Nephron progenitor cell (in vitro differentiated cells): ENCODE measurements around the gene TGM6.

ENCODE experiments used
- DNase-seq: peaks from one replicate; pipeline ENCODE4 v3.0.0; 2021
- H3K27ac Mint-ChIP-seq: 2 replicates; pipeline ENCODE4 v1.8.0; 2021; ENCODE audit warnings: mild to moderate bottlenecking, moderate library complexity, mixed read lengths
- H3K27me3 Mint-ChIP-seq: 2 replicates; pipeline ENCODE4 v1.8.0; 2021; ENCODE audit warnings: mild to moderate bottlenecking, low read depth, mixed read lengths; ENCODE audit not compliant: poor library complexity
- H3K36me3 Mint-ChIP-seq: 2 replicates; pipeline ENCODE4 v1.8.0; 2021; ENCODE audit warnings: low read depth, mixed read lengths
- H3K4me1 Mint-ChIP-seq: 2 replicates; pipeline ENCODE4 v1.8.0; 2021; ENCODE audit warnings: mixed read lengths
- H3K4me3 Mint-ChIP-seq: 2 replicates; pipeline ENCODE4 v1.8.0; 2021; ENCODE audit warnings: mild to moderate bottlenecking, moderate library complexity, mixed read lengths
- H3K9me3 Mint-ChIP-seq: 2 replicates; pipeline ENCODE4 v1.8.0; 2021; ENCODE audit warnings: mild to moderate bottlenecking, moderate library complexity, mixed read lengths
- TF ChIP-seq, protein P1 (sequence below): fragments of 200-600 bp; sonication (generic); IDR thresholded peaks from 2 replicates; pipeline ENCODE4 v1.5.0; 2021; ENCODE audit warnings: antibody characterized with exemption

The TGM6 gene

DNA sequence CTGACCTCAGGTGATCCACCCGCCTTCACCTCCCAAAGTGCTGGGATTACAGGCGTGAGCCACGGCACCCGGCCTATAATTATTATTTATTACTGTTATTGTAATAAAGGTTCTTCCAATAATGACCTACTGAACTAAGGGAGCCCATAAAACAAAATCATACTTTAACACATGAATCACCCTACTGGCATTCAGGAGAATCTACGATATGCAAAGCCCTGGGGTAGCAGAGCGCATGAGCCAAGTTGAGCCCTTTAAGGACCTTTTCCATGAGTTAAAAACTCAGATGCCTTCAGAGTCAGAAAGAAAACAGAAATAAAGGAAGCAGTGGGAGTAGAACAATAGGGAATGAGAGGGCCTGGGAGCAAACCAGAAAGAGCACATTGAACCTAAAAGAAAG lies 48.4 kb downstream of the TGM6 start:
- Mint-ChIP-seq H3K36me3 (no peaks in the 10 kb centered on the region), H3K9me3 (no peaks in the 10 kb centered on the region), H3K27ac (no peak overlapping the region), H3K27me3 (peaks cover 25% of the 10 kb centered on the region), H3K4me3 (no peak overlapping the region), H3K4me1 (no peaks in the 10 kb centered on the region)
- DNase-seq, result no peak
- TF ChIP-seq, protein P1, sequence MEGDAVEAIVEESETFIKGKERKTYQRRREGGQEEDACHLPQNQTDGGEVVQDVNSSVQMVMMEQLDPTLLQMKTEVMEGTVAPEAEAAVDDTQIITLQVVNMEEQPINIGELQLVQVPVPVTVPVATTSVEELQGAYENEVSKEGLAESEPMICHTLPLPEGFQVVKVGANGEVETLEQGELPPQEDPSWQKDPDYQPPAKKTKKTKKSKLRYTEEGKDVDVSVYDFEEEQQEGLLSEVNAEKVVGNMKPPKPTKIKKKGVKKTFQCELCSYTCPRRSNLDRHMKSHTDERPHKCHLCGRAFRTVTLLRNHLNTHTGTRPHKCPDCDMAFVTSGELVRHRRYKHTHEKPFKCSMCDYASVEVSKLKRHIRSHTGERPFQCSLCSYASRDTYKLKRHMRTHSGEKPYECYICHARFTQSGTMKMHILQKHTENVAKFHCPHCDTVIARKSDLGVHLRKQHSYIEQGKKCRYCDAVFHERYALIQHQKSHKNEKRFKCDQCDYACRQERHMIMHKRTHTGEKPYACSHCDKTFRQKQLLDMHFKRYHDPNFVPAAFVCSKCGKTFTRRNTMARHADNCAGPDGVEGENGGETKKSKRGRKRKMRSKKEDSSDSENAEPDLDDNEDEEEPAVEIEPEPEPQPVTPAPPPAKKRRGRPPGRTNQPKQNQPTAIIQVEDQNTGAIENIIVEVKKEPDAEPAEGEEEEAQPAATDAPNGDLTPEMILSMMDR, result no peak

DNA sequence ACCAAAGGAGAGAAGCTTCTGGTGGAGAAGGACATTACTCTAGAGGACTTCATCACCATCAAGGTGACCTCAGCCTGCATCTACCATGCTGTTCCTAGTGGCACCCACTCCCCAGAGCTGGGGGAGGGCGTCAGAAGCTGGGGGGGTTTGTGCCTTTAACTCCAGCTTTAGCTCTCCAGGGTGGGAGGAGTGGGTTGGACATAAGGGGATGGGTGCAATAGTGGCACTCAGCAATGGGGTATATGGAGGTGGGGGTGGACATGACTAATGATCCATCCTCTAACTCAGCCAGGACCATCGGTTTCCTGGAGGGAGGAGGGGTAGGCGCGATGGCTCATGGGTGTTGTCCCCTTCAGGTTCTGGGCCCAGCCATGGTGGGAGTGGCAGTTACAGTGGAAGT lies 49.8 kb downstream of the TGM6 start:
- Mint-ChIP-seq H3K9me3 (no peaks in the 10 kb centered on the region), H3K27me3 (peaks cover 25% of the 10 kb centered on the region), H3K4me1 (no peaks in the 10 kb centered on the region), H3K27ac (no peak overlapping the region), H3K36me3 (no peaks in the 10 kb centered on the region), H3K4me3 (no peak overlapping the region)
- no peak for DNase-seq
- TF ChIP-seq, protein P1, result no peak

DNA sequence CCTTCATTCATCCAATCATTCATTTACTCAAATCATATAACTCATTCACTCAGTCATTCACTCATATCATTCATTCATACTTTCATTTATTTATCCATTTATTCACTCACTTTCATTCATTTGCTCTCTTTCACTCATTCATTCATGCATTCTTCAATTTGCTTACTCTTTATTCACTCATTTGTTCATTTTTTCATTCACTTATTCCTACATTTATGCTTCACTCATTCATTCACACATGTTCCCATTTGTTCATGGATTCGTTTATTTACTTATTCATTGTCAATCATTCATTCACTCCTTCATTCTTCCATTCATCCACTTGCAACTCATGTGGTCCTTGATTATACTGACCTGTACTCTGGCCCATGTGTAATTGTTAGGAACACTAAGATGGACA lies 50.5 kb downstream of the TGM6 start:
- peaks cover 25% of the 10 kb centered on the region for H3K27me3 Mint-ChIP-seq
- no peak overlapping the region for H3K27ac Mint-ChIP-seq
- no peak for DNase-seq
- no peaks in the 10 kb centered on the region for H3K4me1 Mint-ChIP-seq
- TF ChIP-seq, protein P1, result no peak
- H3K4me3 Mint-ChIP-seq, result no peak overlapping the region
- H3K36me3 Mint-ChIP-seq, result no peaks in the 10 kb centered on the region
- no peaks in the 10 kb centered on the region for H3K9me3 Mint-ChIP-seq

DNA sequence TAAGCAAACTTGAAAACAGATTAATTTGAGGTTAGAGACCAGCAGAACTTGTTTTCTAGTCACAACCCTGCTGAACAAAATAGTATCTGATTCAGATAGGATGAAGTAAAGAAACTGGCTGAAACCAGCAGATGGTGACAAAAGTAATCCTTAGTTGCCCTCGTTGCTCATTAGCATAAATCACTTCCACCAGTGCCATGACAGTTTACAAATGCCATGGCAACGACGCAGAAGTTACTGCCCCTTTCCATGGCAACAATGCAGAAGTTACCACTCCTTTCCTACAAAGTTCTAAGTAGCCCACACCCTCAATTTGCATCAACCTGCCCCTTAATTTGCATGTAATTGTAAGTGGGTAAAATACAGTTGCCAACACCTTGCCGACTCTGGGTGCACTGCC lies 66.1 kb downstream of the TGM6 start:
- Mint-ChIP-seq H3K36me3 (no peaks in the 10 kb centered on the region), H3K9me3 (no peaks in the 10 kb centered on the region)

DNA sequence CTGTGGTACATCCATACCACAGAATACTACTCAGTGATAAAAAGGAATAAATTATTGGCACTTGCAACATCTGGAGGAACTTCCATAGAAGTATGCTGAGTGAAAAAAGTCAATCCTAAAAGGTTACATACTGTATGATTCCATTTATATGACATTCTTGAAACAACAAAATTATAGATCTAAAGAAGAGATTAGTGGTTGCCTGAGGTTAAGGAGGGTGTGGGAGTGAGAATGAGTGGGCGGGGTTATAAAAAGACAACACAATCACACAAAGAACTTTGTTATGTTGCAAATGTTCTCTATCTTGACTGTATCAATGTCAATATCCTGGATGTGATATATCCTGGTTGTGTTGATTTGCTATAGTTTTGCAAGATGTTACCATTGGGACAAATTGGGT lies 68.7 kb downstream of the TGM6 start:
- Mint-ChIP-seq H3K9me3 (no peaks in the 10 kb centered on the region), H3K27me3 (peaks cover 8% of the 10 kb centered on the region), H3K4me1 (no peaks in the 10 kb centered on the region), H3K4me3 (no peak overlapping the region), H3K36me3 (no peaks in the 10 kb centered on the region), H3K27ac (no peak overlapping the region)
- TF ChIP-seq, protein P1, result no peak
- no peak for DNase-seq

More for the DNA sequence above, 66.1 kb downstream of the TGM6 start:
- peaks cover 8% of the 10 kb centered on the region for H3K27me3 Mint-ChIP-seq
- no peak for DNase-seq
- no peak overlapping the region for H3K27ac Mint-ChIP-seq
- no peaks in the 10 kb centered on the region for H3K4me1 Mint-ChIP-seq
- no peak overlapping the region for H3K4me3 Mint-ChIP-seq
- TF ChIP-seq, protein P1, result no peak

DNA sequence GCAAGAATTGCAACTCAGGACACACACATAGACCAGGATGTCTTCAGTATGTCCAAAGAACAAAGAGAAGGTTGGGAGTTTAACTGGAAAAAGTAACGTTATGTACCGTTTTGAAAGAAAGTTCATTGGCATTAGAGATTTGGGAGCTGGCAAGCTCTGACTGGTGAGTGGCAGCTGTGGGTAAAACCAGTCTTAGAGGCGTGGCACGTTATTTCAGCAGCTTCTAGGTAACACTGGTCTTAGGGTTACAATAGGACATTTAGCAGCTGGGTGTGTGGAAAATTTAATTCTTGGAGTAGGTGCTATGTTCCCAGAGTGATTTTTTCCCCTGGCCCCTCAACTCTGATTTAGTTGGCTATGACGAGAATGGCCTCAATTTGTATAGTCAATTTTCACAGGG lies 70.7 kb downstream of the TGM6 start:
- Mint-ChIP-seq H3K4me3 (no peak overlapping the region), H3K27ac (no peak overlapping the region), H3K9me3 (no peaks in the 10 kb centered on the region), H3K4me1 (peaks cover 3% of the 10 kb centered on the region), H3K27me3 (peaks cover 8% of the 10 kb centered on the region), H3K36me3 (no peaks in the 10 kb centered on the region)
- TF ChIP-seq, protein P1, result no peak
- no peak for DNase-seq
